ENCODE results near the gene CHSY3.

CHSY3 gene

DNA sequence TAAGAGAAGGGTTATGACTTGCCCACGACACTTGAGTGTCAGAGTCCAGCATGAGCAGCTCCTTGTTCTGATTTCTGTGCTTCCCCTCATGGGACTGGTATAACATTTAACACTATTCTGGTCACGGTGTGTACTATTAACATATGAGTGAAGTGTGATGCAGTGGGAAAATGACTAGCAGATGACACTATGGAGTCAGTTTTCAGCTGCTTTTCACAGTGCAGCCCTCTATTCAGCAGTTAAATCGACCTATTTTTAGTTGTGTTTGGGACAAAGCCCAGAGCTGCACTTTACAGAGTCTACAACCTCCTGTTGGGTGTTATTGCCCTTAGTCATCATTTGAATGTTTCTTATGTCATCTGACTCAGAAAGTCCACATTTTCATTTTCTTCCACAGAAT lies 59.1 kb downstream of the CHSY3 start:
- TF ChIP-seq, protein P1, sequence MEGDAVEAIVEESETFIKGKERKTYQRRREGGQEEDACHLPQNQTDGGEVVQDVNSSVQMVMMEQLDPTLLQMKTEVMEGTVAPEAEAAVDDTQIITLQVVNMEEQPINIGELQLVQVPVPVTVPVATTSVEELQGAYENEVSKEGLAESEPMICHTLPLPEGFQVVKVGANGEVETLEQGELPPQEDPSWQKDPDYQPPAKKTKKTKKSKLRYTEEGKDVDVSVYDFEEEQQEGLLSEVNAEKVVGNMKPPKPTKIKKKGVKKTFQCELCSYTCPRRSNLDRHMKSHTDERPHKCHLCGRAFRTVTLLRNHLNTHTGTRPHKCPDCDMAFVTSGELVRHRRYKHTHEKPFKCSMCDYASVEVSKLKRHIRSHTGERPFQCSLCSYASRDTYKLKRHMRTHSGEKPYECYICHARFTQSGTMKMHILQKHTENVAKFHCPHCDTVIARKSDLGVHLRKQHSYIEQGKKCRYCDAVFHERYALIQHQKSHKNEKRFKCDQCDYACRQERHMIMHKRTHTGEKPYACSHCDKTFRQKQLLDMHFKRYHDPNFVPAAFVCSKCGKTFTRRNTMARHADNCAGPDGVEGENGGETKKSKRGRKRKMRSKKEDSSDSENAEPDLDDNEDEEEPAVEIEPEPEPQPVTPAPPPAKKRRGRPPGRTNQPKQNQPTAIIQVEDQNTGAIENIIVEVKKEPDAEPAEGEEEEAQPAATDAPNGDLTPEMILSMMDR (IDR thresholded peaks at IDR 0.05; ENCODE audit: low read depth, low read length), result no peak
- peak; percentile 81 to 94 for DNase-seq (ENCODE audit: low read depth in 2 of 2)
- H3K4me3 ChIP-seq (replicated peaks in 1 of 2; ENCODE audit: low read depth in 2 of 2, low read length in 2 of 2), result no peak overlapping the region

DNA sequence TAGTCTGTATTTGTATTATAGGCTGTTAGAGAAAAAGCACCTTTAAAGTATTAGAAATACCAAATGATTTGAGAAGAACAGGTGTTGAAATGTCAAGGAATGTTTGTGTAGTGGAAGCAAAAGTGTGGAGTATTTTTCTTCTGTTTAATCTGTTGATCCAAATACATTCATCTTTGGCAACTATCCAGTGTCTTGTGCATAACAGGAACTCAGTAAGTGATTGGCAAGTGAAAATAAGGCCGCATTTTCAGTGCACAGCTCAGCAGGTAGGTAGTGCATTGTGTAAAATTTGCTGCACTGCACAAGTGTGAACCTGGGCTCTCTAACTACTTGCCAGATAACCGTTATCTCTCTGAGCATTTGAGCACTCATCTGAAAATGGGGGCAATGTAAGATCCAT lies 61.8 kb downstream of the CHSY3 start:
- no peak overlapping the region for H3K4me3 ChIP-seq (replicated peaks in 1 of 2; ENCODE audit: low read depth in 2 of 2, low read length in 2 of 2)
- TF ChIP-seq, protein P1 (IDR thresholded peaks at IDR 0.05; ENCODE audit: low read depth, low read length), result no peak
- DNase-seq (ENCODE audit: low read depth in 2 of 2), result no peak

DNA sequence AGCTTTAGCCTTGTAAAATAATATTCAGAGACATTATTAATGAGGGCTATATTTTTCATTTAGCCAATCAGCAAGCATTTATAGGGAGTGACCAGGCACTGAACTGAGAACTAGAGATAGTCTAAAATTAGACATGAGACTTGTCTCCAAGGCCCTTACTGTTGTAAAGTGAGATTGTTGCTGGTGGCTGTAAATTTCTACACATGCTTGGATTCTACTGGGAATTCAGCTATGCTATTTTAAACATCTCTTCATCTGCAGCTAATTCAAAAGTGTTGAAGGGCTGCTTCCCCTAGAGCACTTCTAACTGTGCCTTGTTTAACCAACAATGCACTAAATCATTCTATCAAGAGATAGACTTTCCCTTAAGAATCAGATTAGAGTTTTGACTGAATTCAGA lies 67.4 kb downstream of the CHSY3 start:
- no peak overlapping the region for H3K4me3 ChIP-seq (replicated peaks in 1 of 2; ENCODE audit: low read depth in 2 of 2, low read length in 2 of 2)
- DNase-seq (ENCODE audit: low read depth in 2 of 2), result peak in 1 of 2 donors; percentile 26
- TF ChIP-seq, protein P1 (IDR thresholded peaks at IDR 0.05; ENCODE audit: low read depth, low read length), result no peak

DNA sequence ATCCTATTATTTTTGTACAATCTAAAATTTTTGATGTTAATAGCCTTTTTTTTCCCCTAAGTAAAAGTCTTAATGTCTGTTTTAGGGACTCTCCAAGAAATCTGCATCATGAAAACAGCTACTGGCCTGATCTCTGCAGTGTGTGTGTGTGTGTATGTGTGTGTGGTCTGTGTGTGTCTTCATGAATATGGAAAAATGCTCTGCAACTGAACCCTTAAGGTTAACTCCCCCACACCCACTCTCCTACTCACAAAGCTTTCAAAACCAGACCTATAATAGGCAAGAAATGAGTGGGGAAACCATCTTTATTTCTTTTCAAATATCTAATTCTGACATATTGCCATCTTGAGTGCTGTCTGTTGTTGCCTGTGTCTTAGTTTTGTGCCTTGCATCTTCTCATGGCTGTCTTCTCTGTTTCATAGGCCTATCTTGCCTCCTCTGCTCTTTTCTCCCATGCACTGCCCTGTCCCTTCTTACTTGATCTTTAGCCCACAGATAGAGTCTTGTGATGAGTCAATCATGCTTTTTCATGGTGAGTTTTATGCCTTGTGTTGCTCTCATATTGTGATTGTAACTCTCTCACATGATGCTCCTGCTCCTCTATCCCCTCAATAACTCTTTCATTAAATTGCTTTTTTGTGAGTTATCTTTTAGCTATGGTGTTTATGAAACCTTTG lies 68.3 kb downstream of the CHSY3 start:
- H3K4me3 ChIP-seq (replicated peaks in 1 of 2; ENCODE audit: low read depth in 2 of 2, low read length in 2 of 2), result no peak overlapping the region
- DNase-seq (ENCODE audit: low read depth in 2 of 2), result no peak
- TF ChIP-seq, protein P1 (IDR thresholded peaks at IDR 0.05; ENCODE audit: low read depth, low read length), result no peak

DNA sequence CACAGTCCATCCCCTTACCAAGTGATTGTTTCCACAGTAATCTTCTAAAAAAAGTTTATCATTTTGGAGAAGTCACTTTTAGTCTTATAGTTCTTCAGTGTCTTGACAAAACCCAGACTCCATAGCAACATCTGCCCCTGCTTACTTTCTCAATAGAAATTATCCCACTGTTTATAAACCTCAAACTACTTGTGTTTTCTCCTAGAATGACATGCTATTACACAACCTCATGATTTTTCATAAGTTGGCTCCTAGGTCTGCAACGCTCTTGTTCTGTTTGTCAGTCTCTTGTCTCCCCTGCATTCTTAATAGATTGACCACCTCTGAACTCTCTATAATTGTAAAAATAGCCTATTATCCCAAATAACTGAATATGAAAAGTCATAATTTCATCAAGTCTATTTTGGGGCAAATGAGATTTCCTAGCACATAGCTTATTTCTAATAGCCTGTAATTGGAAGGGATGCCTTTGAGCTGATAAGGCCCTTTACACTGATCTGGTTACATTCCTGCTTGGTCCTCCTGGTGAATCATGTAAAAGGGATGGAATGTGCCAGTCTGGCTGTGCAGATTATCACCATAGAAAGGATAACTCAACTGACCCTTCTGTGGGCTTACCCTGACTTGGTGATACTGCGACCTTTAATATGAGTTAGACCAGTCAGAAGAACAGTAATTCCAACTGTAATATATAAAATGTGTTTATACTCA lies 69.6 kb downstream of the CHSY3 start:
- no peak overlapping the region for H3K4me3 ChIP-seq (replicated peaks in 1 of 2; ENCODE audit: low read depth in 2 of 2, low read length in 2 of 2)
- peak; percentile 32 to 50 for DNase-seq (ENCODE audit: low read depth in 2 of 2)
- TF ChIP-seq, protein P1 (IDR thresholded peaks at IDR 0.05; ENCODE audit: low read depth, low read length), result no peak

DNA sequence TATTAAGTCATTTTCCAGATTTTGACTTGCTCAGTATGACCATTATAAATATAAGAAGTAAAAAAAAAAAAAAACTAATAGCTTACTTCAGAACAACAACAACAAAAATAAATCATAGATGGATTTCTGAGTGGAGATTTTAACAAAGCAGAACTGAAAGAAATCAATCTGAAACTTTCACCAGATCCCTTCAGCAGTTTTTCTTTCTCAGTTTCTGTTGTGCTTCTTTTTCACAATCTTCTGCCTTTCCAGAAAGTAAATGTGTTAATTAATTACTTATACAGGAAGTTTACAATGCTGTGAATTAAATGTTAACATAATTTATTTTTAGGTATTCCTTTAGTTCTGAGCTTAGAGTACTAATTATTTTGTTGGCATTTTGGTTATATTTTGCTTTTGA lies 73.5 kb downstream of the CHSY3 start:
- TF ChIP-seq, protein P1 (IDR thresholded peaks at IDR 0.05; ENCODE audit: low read depth, low read length), result no peak
- no peak for DNase-seq (ENCODE audit: low read depth in 2 of 2)
- no peak overlapping the region for H3K4me3 ChIP-seq (replicated peaks in 1 of 2; ENCODE audit: low read depth in 2 of 2, low read length in 2 of 2)

Measured in cardiac fibroblast (primary cell).